ENCODE data around the gene GALNTL6.
"Not testable (repeated sequence)": the region's sequence is repeated elsewhere in the genome, so short reads cannot be mapped to it uniquely, and the experiment has no call there.

Gene GALNTL6

DNA sequence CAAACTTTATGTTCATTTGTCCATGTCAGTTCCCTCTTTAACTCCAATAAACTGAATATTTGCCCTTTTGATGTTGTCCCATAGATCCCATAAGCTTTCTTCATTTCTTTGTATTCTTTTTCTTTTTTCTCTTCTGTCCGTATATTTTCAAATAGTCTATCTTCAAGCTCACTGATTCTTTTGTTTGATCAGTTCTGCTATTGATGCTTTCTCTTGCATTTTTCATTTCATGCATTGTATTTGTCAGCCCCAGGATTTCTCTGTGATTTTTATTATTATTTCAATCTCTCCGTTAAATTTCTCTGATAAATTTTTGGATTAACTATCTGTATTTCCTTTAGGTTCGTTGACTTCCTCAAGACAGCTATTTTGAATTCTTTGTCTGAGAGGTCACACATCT lies 1082.5 kb downstream of the GALNTL6 start:
- in situ Hi-C loops (cut with MboI; ENCODE audit: low sequenced_read_pairs, unreplicated experiment): no loop called here
- no peak for DNase-seq (ENCODE audit: low spot score)
- TF ChIP-seq, protein P1, sequence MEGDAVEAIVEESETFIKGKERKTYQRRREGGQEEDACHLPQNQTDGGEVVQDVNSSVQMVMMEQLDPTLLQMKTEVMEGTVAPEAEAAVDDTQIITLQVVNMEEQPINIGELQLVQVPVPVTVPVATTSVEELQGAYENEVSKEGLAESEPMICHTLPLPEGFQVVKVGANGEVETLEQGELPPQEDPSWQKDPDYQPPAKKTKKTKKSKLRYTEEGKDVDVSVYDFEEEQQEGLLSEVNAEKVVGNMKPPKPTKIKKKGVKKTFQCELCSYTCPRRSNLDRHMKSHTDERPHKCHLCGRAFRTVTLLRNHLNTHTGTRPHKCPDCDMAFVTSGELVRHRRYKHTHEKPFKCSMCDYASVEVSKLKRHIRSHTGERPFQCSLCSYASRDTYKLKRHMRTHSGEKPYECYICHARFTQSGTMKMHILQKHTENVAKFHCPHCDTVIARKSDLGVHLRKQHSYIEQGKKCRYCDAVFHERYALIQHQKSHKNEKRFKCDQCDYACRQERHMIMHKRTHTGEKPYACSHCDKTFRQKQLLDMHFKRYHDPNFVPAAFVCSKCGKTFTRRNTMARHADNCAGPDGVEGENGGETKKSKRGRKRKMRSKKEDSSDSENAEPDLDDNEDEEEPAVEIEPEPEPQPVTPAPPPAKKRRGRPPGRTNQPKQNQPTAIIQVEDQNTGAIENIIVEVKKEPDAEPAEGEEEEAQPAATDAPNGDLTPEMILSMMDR (IDR thresholded peaks at IDR 0.05; ENCODE audit: borderline replicate concordance, control extremely low read depth, extremely low read depth, insufficient read depth, missing control alignments): no peak

DNA sequence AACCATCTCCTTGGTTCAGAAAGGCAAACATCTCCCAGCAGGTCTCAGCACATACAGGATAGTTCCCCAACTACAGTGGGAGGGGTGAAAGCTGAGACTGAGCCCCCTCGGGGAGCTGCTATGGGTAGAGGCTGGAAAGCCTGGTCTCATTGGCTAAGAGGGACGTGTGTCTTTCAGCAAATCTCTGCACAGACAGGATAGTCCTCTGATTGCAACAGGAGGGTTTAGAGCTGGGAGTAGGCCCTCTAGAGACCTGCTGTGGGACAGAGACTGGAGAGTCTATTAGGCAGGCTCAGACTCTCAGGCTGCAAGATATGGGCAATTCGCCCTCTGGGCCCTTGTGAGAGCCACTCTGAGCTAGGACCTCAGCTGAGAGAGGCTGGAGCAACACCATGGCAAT lies 1083.8 kb downstream of the GALNTL6 start:
- no peak for DNase-seq (ENCODE audit: low spot score)
- in situ Hi-C loops (cut with MboI; ENCODE audit: low sequenced_read_pairs, unreplicated experiment): no loop called here
- TF ChIP-seq, protein P1 (IDR thresholded peaks at IDR 0.05; ENCODE audit: borderline replicate concordance, control extremely low read depth, extremely low read depth, insufficient read depth, missing control alignments): no peak

DNA sequence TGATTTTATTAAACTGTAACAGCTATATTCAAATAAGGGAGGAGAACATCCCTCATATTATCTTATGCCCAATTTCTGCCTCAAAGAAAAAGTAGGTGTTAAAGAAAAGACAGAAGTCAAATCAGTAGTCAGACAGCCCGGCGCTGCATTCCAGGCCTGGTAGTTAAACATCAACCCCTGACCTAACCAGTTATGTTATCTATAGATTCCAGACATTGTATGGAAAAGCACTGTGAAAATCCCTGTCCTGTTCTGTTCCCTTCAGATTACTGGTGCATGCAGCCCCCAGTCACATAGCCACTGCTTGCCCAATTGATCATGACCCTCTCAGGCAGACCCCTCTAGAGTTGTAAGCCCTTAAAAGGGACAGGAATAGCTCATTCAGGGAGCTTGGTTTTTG lies 1085.5 kb downstream of the GALNTL6 start:
- no peak for DNase-seq (ENCODE audit: low spot score)
- in situ Hi-C loops (cut with MboI; ENCODE audit: low sequenced_read_pairs, unreplicated experiment): no loop called here
- TF ChIP-seq, protein P1 (IDR thresholded peaks at IDR 0.05; ENCODE audit: borderline replicate concordance, control extremely low read depth, extremely low read depth, insufficient read depth, missing control alignments): no peak

DNA sequence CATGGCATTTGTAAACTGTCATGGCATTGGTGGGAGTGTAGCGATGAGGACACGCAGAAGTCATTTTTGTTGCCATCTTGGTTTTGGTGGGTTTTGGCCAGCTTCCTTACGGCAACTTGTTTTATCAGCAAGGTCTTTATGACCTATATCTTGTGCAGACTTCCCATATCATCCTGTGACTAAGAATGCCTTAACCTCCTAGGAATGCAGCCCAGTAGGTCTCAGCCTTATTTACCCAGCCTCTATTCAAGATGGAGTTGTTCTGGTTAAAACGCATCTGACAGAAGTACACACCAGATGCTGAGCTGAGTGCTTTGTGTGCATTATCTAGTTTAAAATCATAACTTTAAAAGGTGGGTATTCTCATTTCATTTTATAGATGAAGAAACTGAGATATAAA lies 1086.7 kb downstream of the GALNTL6 start:
- no peak for DNase-seq (ENCODE audit: low spot score)
- TF ChIP-seq, protein P1 (IDR thresholded peaks at IDR 0.05; ENCODE audit: borderline replicate concordance, control extremely low read depth, extremely low read depth, insufficient read depth, missing control alignments): no peak
- in situ Hi-C loops (cut with MboI; ENCODE audit: low sequenced_read_pairs, unreplicated experiment): no loop called here

DNA sequence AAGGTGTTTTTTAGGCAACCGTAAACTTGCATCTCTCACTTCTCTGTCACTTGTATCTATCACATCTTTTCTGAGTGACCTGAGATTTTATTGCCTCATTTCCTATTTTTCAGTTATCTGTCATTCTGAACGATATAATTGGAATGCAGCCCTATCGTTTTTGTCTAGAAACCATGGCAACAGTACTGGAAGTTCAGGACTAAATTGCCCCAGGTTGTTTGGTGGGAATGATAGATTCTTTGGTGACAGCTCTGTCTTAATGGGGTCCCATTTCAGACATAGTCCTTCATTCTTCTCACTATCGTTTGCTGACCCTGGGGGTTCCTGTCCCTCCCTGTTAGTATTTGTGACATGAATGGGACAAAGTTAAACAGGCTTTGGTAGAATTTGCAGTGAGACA lies 1087.7 kb downstream of the GALNTL6 start:
- in situ Hi-C loops (cut with MboI; ENCODE audit: low sequenced_read_pairs, unreplicated experiment): no loop called here
- DNase-seq (ENCODE audit: low spot score): no peak
- TF ChIP-seq, protein P1 (IDR thresholded peaks at IDR 0.05; ENCODE audit: borderline replicate concordance, control extremely low read depth, extremely low read depth, insufficient read depth, missing control alignments): no peak

DNA sequence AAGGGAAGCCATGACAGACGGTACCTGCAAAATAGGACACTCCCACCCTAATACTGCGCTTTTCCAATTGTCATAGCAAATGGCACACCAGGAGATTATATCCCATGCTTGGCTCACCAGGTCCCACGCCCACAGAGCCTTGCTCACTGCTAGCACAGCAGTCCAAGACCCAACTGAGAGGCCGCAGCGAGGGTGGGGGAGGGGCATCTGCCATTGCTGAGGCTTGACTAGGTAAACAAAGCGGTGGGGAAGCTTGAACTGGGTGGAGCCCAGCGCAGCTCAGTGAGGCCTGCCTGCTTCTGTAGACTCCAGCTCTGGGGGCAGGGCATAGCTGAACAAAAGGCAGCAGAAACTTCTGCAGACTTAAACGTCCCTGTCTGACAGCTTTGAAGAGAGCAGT lies 1099.3 kb downstream of the GALNTL6 start:
- DNase-seq (ENCODE audit: low spot score); in situ Hi-C loops (cut with MboI; ENCODE audit: low sequenced_read_pairs, unreplicated experiment): not testable (repeated sequence)

DNA sequence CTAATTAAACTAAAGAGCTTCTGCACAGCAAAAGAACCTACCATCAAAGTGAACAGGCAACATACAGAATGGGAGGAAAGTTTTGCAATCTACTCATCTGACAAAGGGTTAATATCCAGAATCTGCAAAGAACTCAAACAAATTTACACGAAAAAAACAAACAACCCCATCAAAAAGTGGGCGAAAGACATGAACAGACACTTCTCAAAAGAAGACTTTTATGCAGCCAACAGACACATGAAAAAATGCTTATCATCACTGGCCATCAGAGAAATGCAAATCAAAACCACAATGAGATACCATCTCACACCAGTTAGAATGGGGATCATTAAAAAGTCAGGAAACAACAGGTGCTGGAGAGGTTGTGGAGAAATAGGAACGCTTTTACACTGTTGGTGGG lies 1104.2 kb downstream of the GALNTL6 start:
- DNase-seq (ENCODE audit: low spot score); in situ Hi-C loops (cut with MboI; ENCODE audit: low sequenced_read_pairs, unreplicated experiment): not testable (repeated sequence)

DNA sequence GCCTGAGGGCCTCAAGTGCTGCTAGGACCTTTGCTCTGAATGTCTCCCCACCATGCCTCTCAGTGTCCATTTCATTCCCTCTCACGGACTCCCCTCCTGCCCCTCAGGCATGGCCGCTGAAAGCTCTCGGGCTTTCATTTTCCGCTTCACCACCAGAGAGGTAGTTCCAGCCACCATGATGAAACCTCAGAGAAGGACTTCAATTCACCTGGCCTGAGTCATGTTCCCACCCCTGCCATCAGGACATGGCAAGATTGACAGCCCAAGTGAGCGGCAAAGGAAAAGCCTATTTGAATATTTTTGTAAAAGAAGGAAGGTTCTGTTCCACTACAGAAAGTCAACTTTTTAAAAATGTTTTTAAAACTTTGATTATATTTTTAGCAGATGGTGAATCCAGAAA lies 1106.1 kb downstream of the GALNTL6 start:
- in situ Hi-C loops (cut with MboI; ENCODE audit: low sequenced_read_pairs, unreplicated experiment): no loop called here
- TF ChIP-seq, protein P1 (IDR thresholded peaks at IDR 0.05; ENCODE audit: borderline replicate concordance, control extremely low read depth, extremely low read depth, insufficient read depth, missing control alignments): no peak

More for the DNA sequence above, 1106.1 kb downstream of the GALNTL6 start:
- no peak for DNase-seq (ENCODE audit: low spot score)

Measured in GM13976 (cell line).